ENCODE data around the gene SOX8.
"Not testable (repeated sequence)": the region's sequence is repeated elsewhere in the genome, so short reads cannot be mapped to it uniquely, and the experiment has no call there.

The SOX8 gene

GRCh38 chr16:1025183-1025809, 43.7 kb downstream of the SOX8 start:
- not testable (repeated sequence) for DNase-seq (ENCODE audit: low read depth, low spot score)

GRCh38 chr16:1026057-1026783, 44.6 kb downstream of the SOX8 start:
- no peak for DNase-seq (ENCODE audit: low read depth, low spot score)

- DNase-seq (ENCODE audit: low read depth, low spot score) = no peak
These were observed 45.4 kb downstream of the SOX8 start for GRCh38 chr16:1026784-1027500.

GRCh38 chr16:1027501-1027815, 45.9 kb downstream of the SOX8 start:
- no peak for DNase-seq (ENCODE audit: low read depth, low spot score)

- DNase-seq (ENCODE audit: low read depth, low spot score) = no peak
These were observed 46.5 kb downstream of the SOX8 start for GRCh38 chr16:1028056-1028455.

- DNase-seq (ENCODE audit: low read depth, low spot score) = no peak
These were observed 47.1 kb downstream of the SOX8 start for GRCh38 chr16:1028524-1029258.

GRCh38 chr16:1029259-1029545, 47.6 kb downstream of the SOX8 start:
- no peak for DNase-seq (ENCODE audit: low read depth, low spot score)

GRCh38 chr16:1030473-1030901, 48.9 kb downstream of the SOX8 start:
- DNase-seq (ENCODE audit: low read depth, low spot score) = no peak

GRCh38 chr16:1031666-1032065, 50.1 kb downstream of the SOX8 start:
- no peak for DNase-seq (ENCODE audit: low read depth, low spot score)

- no peak for DNase-seq (ENCODE audit: low read depth, low spot score)
These were observed 51.0 kb downstream of the SOX8 start for GRCh38 chr16:1032607-1033006.

- DNase-seq (ENCODE audit: low read depth, low spot score) = no peak
These were observed 51.6 kb downstream of the SOX8 start for GRCh38 chr16:1033128-1033679.

- no peak for DNase-seq (ENCODE audit: low read depth, low spot score)
These were observed 52.9 kb downstream of the SOX8 start for GRCh38 chr16:1034230-1035065.

- DNase-seq (ENCODE audit: low read depth, low spot score) = no peak
These were observed 53.5 kb downstream of the SOX8 start for GRCh38 chr16:1035066-1035415.

- no peak for DNase-seq (ENCODE audit: low read depth, low spot score)
These were observed 54.6 kb downstream of the SOX8 start for GRCh38 chr16:1036166-1036565.
